ENCODE results near the gene AQP1. TPM values are rescaled to one million over a fixed set of nuclear protein-coding genes. Genes with fewer than 3 reads are reported as not detected.

AQP1 gene
- total RNA-seq, 1 experiment from 2014 or later, result 1.2 TPM

- Histone ChIP-seq H3K27me3 (ENCODE audit: low read length) (no peaks in the 10 kb centered on the region), H3K4me1 (ENCODE audit: insufficient read depth, low read length) (no peaks in the 10 kb centered on the region), H3K9ac (ENCODE audit: low read length) (no peak overlapping the region), H2AFZ (ENCODE audit: low read length) (no peak overlapping the region), H3K27ac (ENCODE audit: low read length) (no peak overlapping the region), H3K4me3 (ENCODE audit: low read length) (no peak overlapping the region), H3K79me2 (ENCODE audit: low read length) (no peaks in the 10 kb centered on the region), H3K4me2 (ENCODE audit: low read length) (no peak overlapping the region), H3F3A (ENCODE audit: low read length, unreplicated experiment) (no peaks in the 10 kb centered on the region), H4K20me1 (ENCODE audit: low read length) (no peaks in the 10 kb centered on the region), H3K9me3 (ENCODE audit: low read length) (no peaks in the 10 kb centered on the region), H3K36me3 (ENCODE audit: low read depth, low read length) (no peaks in the 10 kb centered on the region), H3K9me2 (replicated peaks; ENCODE audit: low read length) (no peaks in the 10 kb centered on the region)
- DNase-seq (no peak), ATAC-seq (no peak)
- POLR2A ChIA-PET (ENCODE audit: unreplicated experiment), result no interaction called here
- no TSS peak for BruUV-seq (replicated peaks)
- CTCF ChIA-PET, result no interaction called here
- intact Hi-C loops (cut with micrococcal nuclease), result no loop called here
- TF ChIP-seq EZH2phosphoT487 (IDR thresholded peaks at IDR 0.05; ENCODE audit: borderline replicate concordance, low read length), result no peak
- no peak for TF ChIP-seq CTCF (conservative IDR thresholded peaks at IDR 0.05; ENCODE audit: low read depth, low read length)
- TF ChIP-seq EZH2 (IDR thresholded peaks at IDR 0.05; ENCODE audit: low read length, unreplicated experiment), result no peak
Observed at GRCh38 chr7:30865821-30866220, 45.8 kb upstream of the AQP1 start.

GRCh38 chr7:30866939-30867338 lies 44.7 kb upstream of the AQP1 start:
- intact Hi-C loops (cut with micrococcal nuclease), result no loop called here
- Histone ChIP-seq H3K9me3 (ENCODE audit: low read length) (no peaks in the 10 kb centered on the region), H3K4me3 (ENCODE audit: low read length) (no peak overlapping the region), H3K4me2 (ENCODE audit: low read length) (no peak overlapping the region), H2AFZ (ENCODE audit: low read length) (no peak overlapping the region), H3K4me1 (ENCODE audit: insufficient read depth, low read length) (no peaks in the 10 kb centered on the region), H3K27ac (ENCODE audit: low read length) (no peak overlapping the region), H3K9me2 (replicated peaks; ENCODE audit: low read length) (no peaks in the 10 kb centered on the region), H3K79me2 (ENCODE audit: low read length) (no peaks in the 10 kb centered on the region), H3K27me3 (ENCODE audit: low read length) (no peaks in the 10 kb centered on the region), H3K36me3 (ENCODE audit: low read depth, low read length) (no peaks in the 10 kb centered on the region), H3F3A (ENCODE audit: low read length, unreplicated experiment) (no peaks in the 10 kb centered on the region), H4K20me1 (ENCODE audit: low read length) (no peaks in the 10 kb centered on the region), H3K9ac (ENCODE audit: low read length) (no peak overlapping the region)
- TF ChIP-seq CTCF (conservative IDR thresholded peaks at IDR 0.05; ENCODE audit: low read depth, low read length) (no peak), EZH2phosphoT487 (IDR thresholded peaks at IDR 0.05; ENCODE audit: borderline replicate concordance, low read length) (no peak), EZH2 (IDR thresholded peaks at IDR 0.05; ENCODE audit: low read length, unreplicated experiment) (no peak)
- ATAC-seq, result no peak
- ChIA-PET POLR2A (ENCODE audit: unreplicated experiment) (no interaction called here), CTCF (no interaction called here)
- no TSS peak for BruUV-seq (replicated peaks)
- DNase-seq, result no peak

- no peaks in the 10 kb centered on the region for H3F3A ChIP-seq (ENCODE audit: low read length, unreplicated experiment)
- no peaks in the 10 kb centered on the region for H3K4me1 ChIP-seq (ENCODE audit: insufficient read depth, low read length)
- H4K20me1 ChIP-seq (ENCODE audit: low read length), result no peaks in the 10 kb centered on the region
- ChIA-PET POLR2A (ENCODE audit: unreplicated experiment) (no interaction called here), CTCF (no interaction called here)
- no peak overlapping the region for H3K4me2 ChIP-seq (ENCODE audit: low read length)
- H3K9me3 ChIP-seq (ENCODE audit: low read length), result no peaks in the 10 kb centered on the region
- no peak overlapping the region for H3K27ac ChIP-seq (ENCODE audit: low read length)
- no peaks in the 10 kb centered on the region for H3K79me2 ChIP-seq (ENCODE audit: low read length)
- H3K4me3 ChIP-seq (ENCODE audit: low read length), result no peak overlapping the region
- H3K27me3 ChIP-seq (ENCODE audit: low read length), result no peaks in the 10 kb centered on the region
- intact Hi-C loops (cut with micrococcal nuclease), result no loop called here
- no peak overlapping the region for H2AFZ ChIP-seq (ENCODE audit: low read length)
- DNase-seq, result no peak
- no peak for ATAC-seq
- no peaks in the 10 kb centered on the region for H3K9me2 ChIP-seq (replicated peaks; ENCODE audit: low read length)
- TF ChIP-seq CTCF (conservative IDR thresholded peaks at IDR 0.05; ENCODE audit: low read depth, low read length), result no peak
- TF ChIP-seq EZH2 (IDR thresholded peaks at IDR 0.05; ENCODE audit: low read length, unreplicated experiment), result no peak
- no peak for TF ChIP-seq EZH2phosphoT487 (IDR thresholded peaks at IDR 0.05; ENCODE audit: borderline replicate concordance, low read length)
- H3K9ac ChIP-seq (ENCODE audit: low read length), result no peak overlapping the region
- no peaks in the 10 kb centered on the region for H3K36me3 ChIP-seq (ENCODE audit: low read depth, low read length)
- BruUV-seq (replicated peaks), result no TSS peak
Observed at GRCh38 chr7:30867483-30867882, 44.2 kb upstream of the AQP1 start.

All from PC-3 (cell line).